Lower leg skin (tissue), 4 donors: Measurements from ENCODE around the gene KCNIP4. TPM values are rescaled to one million over a fixed set of nuclear protein-coding genes. Genes with fewer than 3 reads are reported as not detected.

Experiments
- DNase-seq, 2 donors: peaks; one replicate each; pipeline ENCODE4 v3.0.0-alpha.2; 2019; ENCODE audit warnings: low spot score in 2 of 2
- H3K4me3 ChIP-seq: fragments of 200-600 bp; sonication (generic); 2 replicates; pipeline ENCODE4 v1.5.1; 2017; ENCODE audit warnings: mild to moderate bottlenecking, low read depth; ENCODE audit not compliant: poor library complexity, severe bottlenecking
- CTCF ChIP-seq, 3 donors: fragments of 450-650 bp; IDR thresholded peaks; one replicate each; pipeline ENCODE4 v1.5.1; 2016; ENCODE audit warnings: antibody characterized with exemption in 3 of 3, mild to moderate bottlenecking in 3 of 3, moderate library complexity in 2 of 3
- POLR2A ChIP-seq, 2 donors: fragments of 450-650 bp; IDR thresholded peaks; one replicate each; pipeline ENCODE4 v1.6.1; 2016 to 2017; ENCODE audit warnings: antibody characterized with exemption in 2 of 2, mild to moderate bottlenecking in 1 of 2, moderate library complexity in 1 of 2
- WGBS, 2 donors: methylation state at CpG; one replicate each; pipeline ENCODE4 v1.1.5; 2018; 5-methylcytosine and 5-hydroxymethylcytosine counted together
- intact Hi-C: fragments of 100-400 bp; cut with DNase I; formaldehyde crosslinking; loops from one replicate; pipeline ENCODE4 v1.15.0; 2023; ENCODE audit warnings: low total_unique reads
- total RNA-seq, 4 donors: library from RNA; depleted of rRNA; stranded (reverse); fragments of >200 nt; gene quantifications; one replicate each; pipeline ENCODE4 v1.1.0, GENCODE V29; 2016

KCNIP4 gene
- total RNA-seq, 4 donors from 2014 or later, result not detected

- no peak overlapping the region for H3K4me3 ChIP-seq
- DNase-seq, result no peak
- no peak for TF ChIP-seq CTCF (IDR thresholded peaks at IDR 0.05)
- no peak for TF ChIP-seq POLR2A (IDR thresholded peaks at IDR 0.05)
- intact Hi-C loops, result no loop called here
- 50 to 57% methylated on average over 1 of the region's 1 CpG for WGBS, 2 donors
Observed at GRCh38 chr4:21529214-21529613, 419.4 kb downstream of the KCNIP4 start.

GRCh38 chr4:21522296-21522695 is 426.3 kb downstream of the KCNIP4 start:
- DNase-seq, result no peak
- no peak overlapping the region for H3K4me3 ChIP-seq
- intact Hi-C loops, result no loop called here
- TF ChIP-seq CTCF (IDR thresholded peaks at IDR 0.05) (no peak), POLR2A (IDR thresholded peaks at IDR 0.05) (no peak)
- WGBS, 2 donors, result 85 to 88% methylated on average over 3 of the region's 3 CpGs

GRCh38 chr4:21517126-21517859 is 431.3 kb downstream of the KCNIP4 start:
- WGBS, 2 donors, result 59 to 62% methylated on average over 5 of the region's 5 CpGs
- TF ChIP-seq CTCF (IDR thresholded peaks at IDR 0.05) (no peak), POLR2A (IDR thresholded peaks at IDR 0.05) (no peak)
- intact Hi-C loops, result no loop called here
- H3K4me3 ChIP-seq, result no peak overlapping the region
- DNase-seq, result no peak

GRCh38 chr4:21514022-21514694 is 434.4 kb downstream of the KCNIP4 start:
- 65% methylated on average over 4 of the region's 4 CpGs for WGBS, 2 donors
- no peak overlapping the region for H3K4me3 ChIP-seq
- no peak for DNase-seq
- TF ChIP-seq CTCF (IDR thresholded peaks at IDR 0.05) (no peak), POLR2A (IDR thresholded peaks at IDR 0.05) (no peak)
- intact Hi-C loops, result loop anchor here (5.0 kb wide), 1 partner anchor 253 kb away; no protein-coding TSS in a partner anchor

GRCh38 chr4:21512353-21512752 is 436.2 kb downstream of the KCNIP4 start:
- WGBS, 2 donors, result 87 to 95% methylated on average over 1 of the region's 1 CpG
- intact Hi-C loops, result loop anchor here (5.0 kb wide), 1 partner anchor 255 kb away; no protein-coding TSS in a partner anchor

More at GRCh38 chr4:21512353-21512752, 436.2 kb downstream of the KCNIP4 start:
- H3K4me3 ChIP-seq, result no peak overlapping the region
- no peak for DNase-seq
- TF ChIP-seq POLR2A (IDR thresholded peaks at IDR 0.05), result no peak
- TF ChIP-seq CTCF (IDR thresholded peaks at IDR 0.05), result no peak
